Neutrophil (primary cell): ENCODE measurements around the gene POFUT1.
"Not testable (repeated sequence)": the region's sequence is repeated elsewhere in the genome, so short reads cannot be mapped to it uniquely, and the experiment has no call there.

Experiments
- H3K27ac ChIP-seq: fragments of 200-600 bp; sonication (generic); 2 replicates; pipeline ENCODE4 v1.5.1; 2016; ENCODE audit warnings: mild to moderate bottlenecking, moderate library complexity
- H3K27me3 ChIP-seq: fragments of 200-600 bp; sonication (generic); 2 replicates; pipeline ENCODE4 v1.6.0; 2016; ENCODE audit warnings: mild to moderate bottlenecking
- H3K36me3 ChIP-seq: fragments of 200-600 bp; sonication (generic); 2 replicates; pipeline ENCODE4 v1.5.1; 2017
- H3K4me1 ChIP-seq, 2 experiments: fragments of 200-600 bp in 1 of 2; sonication (generic) in 1 of 2; 1 replicate in 1 of 2; 2 replicates in 1 of 2; pipeline versions ENCODE4 v1.5.1 to v1.6.1; 2013 to 2016; ENCODE audit warnings: low read depth in 1 of 2, low read length in 1 of 2, mild to moderate bottlenecking in 1 of 2, moderate library complexity in 1 of 2; ENCODE audit not compliant: control insufficient read depth in 1 of 2, insufficient read depth in 1 of 2
- H3K4me3 ChIP-seq, 2 experiments: fragments of 200-600 bp in 1 of 2; sonication (generic) in 1 of 2; 1 replicate in 1 of 2; 2 replicates in 1 of 2; pipeline ENCODE4 v1.5.1; 2013 to 2016; ENCODE audit warnings: low read depth in 1 of 2, low read length in 1 of 2, mild to moderate bottlenecking in 1 of 2, moderate library complexity in 1 of 2
- H3K9me3 ChIP-seq: fragments of 200-600 bp; sonication (generic); 2 replicates; pipeline ENCODE4 v1.5.1; 2016
- CTCF ChIP-seq: fragments of 200-600 bp; sonication (generic); IDR thresholded peaks from 2 replicates; pipeline ENCODE4 v1.5.1; 2016; ENCODE audit warnings: antibody characterized with exemption

Gene POFUT1

GRCh38 chr20:32240205-32240604 lies 32.5 kb downstream of the POFUT1 start:
- no peak overlapping the region for H3K4me3 ChIP-seq
- H3K27ac ChIP-seq, result no peak overlapping the region
- H3K4me1 ChIP-seq, result peaks cover 4 to 5% of the 10 kb centered on the region in 2 experiments
- H3K36me3 ChIP-seq, result peaks cover 7% of the 10 kb centered on the region
- TF ChIP-seq CTCF, result no peak
- no peaks in the 10 kb centered on the region for H3K9me3 ChIP-seq
- no peaks in the 10 kb centered on the region for H3K27me3 ChIP-seq

GRCh38 chr20:32241807-32242206 lies 34.1 kb downstream of the POFUT1 start:
- Histone ChIP-seq H3K4me3 (no peak overlapping the region), H3K36me3 (peaks cover 4% of the 10 kb centered on the region), H3K27me3 (no peaks in the 10 kb centered on the region), H3K4me1 (no peaks in the 10 kb centered on the region), H3K9me3 (no peaks in the 10 kb centered on the region), H3K27ac (no peak overlapping the region)
- TF ChIP-seq CTCF, result no peak

- H3K4me3 ChIP-seq, result no peak overlapping the region
- no peak for TF ChIP-seq CTCF
- H3K9me3 ChIP-seq, result no peaks in the 10 kb centered on the region
- no peaks in the 10 kb centered on the region for H3K27me3 ChIP-seq
- H3K27ac ChIP-seq, result no peak overlapping the region
- H3K36me3 ChIP-seq, result no peaks in the 10 kb centered on the region
- peaks cover 9 to 11% of the 10 kb centered on the region in 2 experiments for H3K4me1 ChIP-seq
These were observed 36.6 kb downstream of the POFUT1 start for GRCh38 chr20:32244150-32244823.

GRCh38 chr20:32244959-32245358 lies 37.3 kb downstream of the POFUT1 start:
- H3K27me3 ChIP-seq, result no peaks in the 10 kb centered on the region
- H3K4me1 ChIP-seq, result peaks cover 15 to 17% of the 10 kb centered on the region in 2 experiments
- no peaks in the 10 kb centered on the region for H3K9me3 ChIP-seq
- H3K4me3 ChIP-seq, result no peak overlapping the region
- TF ChIP-seq CTCF, result no peak
- H3K27ac ChIP-seq, result no peak overlapping the region
- no peaks in the 10 kb centered on the region for H3K36me3 ChIP-seq

- not testable (repeated sequence) for H3K36me3 ChIP-seq, H3K9me3 ChIP-seq, H3K4me3 ChIP-seq, H3K27ac ChIP-seq, H3K27me3 ChIP-seq
- H3K4me1 ChIP-seq, result peaks cover 15 to 17% of the 10 kb centered on the region in 2 experiments
These were observed 38.5 kb downstream of the POFUT1 start for GRCh38 chr20:32246208-32246607.

- H3K4me3 ChIP-seq, result no peak overlapping the region
- H3K36me3 ChIP-seq, result no peaks in the 10 kb centered on the region
- no peak overlapping the region for H3K27ac ChIP-seq
- no peaks in the 10 kb centered on the region for H3K9me3 ChIP-seq
- no peaks in the 10 kb centered on the region for H3K27me3 ChIP-seq
- H3K4me1 ChIP-seq, result peaks cover 15 to 17% of the 10 kb centered on the region in 2 experiments
- no peak for TF ChIP-seq CTCF
These were observed 40.4 kb downstream of the POFUT1 start for GRCh38 chr20:32248043-32248442.
